ENCODE results near the gene CDC25C. TPM values are rescaled to one million over a fixed set of nuclear protein-coding genes. Genes with fewer than 3 reads are reported as not detected.

The CDC25C gene
- total and polyA plus RNA-seq, 9 of the 15 experiments (the other 6 are each of a cell fraction or from before 2014, with no cell fraction given): 19.1 to 63.7 (median 31.9) TPM

GRCh38 chr5:138337685-138338410, 6.2 kb upstream of the CDC25C start, which contains the start of gene FAM53C (continued):
- peak; percentile 63; the same call in 1 of the 2 replicates for TF ChIP-seq ZNF609 (CRISPR knock-in tag; IDR thresholded peaks at IDR 0.05; ENCODE audit: borderline replicate concordance)
- TF ChIP-seq KDM4B (IDR thresholded peaks at IDR 0.05; ENCODE audit: borderline replicate concordance in 2 of 2, low read depth in 1 of 2): peak in 1 of 2 experiments; percentile 64; a peak in 1 of 4 replicates
- TF ChIP-seq ARID1B (IDR thresholded peaks at IDR 0.05): no peak; the same call in 1 of the 2 replicates
- no peak for TF ChIP-seq STAG1 (CRISPR knock-in tag; IDR thresholded peaks at IDR 0.05; ENCODE audit: borderline replicate concordance)
- TF ChIP-seq TBP (optimal IDR thresholded peaks at IDR 0.05; ENCODE audit: low read depth, low read length): peak; percentile 99
- no peak for TF ChIP-seq ARHGAP35 (IDR thresholded peaks at IDR 0.05; ENCODE audit: partially characterized antibody)
- TF ChIP-seq ZNF644 (tag; IDR thresholded peaks at IDR 0.05; ENCODE audit: low read depth): no peak
- TF ChIP-seq, protein P1, sequence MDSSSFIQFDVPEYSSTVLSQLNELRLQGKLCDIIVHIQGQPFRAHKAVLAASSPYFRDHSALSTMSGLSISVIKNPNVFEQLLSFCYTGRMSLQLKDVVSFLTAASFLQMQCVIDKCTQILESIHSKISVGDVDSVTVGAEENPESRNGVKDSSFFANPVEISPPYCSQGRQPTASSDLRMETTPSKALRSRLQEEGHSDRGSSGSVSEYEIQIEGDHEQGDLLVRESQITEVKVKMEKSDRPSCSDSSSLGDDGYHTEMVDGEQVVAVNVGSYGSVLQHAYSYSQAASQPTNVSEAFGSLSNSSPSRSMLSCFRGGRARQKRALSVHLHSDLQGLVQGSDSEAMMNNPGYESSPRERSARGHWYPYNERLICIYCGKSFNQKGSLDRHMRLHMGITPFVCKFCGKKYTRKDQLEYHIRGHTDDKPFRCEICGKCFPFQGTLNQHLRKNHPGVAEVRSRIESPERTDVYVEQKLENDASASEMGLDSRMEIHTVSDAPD (CRISPR knock-in tag; IDR thresholded peaks at IDR 0.05): no peak
- TF ChIP-seq GABPA (tag; conservative IDR thresholded peaks at IDR 0.05; ENCODE audit: low read depth): peak; percentile 53
- TF ChIP-seq, protein P2, sequence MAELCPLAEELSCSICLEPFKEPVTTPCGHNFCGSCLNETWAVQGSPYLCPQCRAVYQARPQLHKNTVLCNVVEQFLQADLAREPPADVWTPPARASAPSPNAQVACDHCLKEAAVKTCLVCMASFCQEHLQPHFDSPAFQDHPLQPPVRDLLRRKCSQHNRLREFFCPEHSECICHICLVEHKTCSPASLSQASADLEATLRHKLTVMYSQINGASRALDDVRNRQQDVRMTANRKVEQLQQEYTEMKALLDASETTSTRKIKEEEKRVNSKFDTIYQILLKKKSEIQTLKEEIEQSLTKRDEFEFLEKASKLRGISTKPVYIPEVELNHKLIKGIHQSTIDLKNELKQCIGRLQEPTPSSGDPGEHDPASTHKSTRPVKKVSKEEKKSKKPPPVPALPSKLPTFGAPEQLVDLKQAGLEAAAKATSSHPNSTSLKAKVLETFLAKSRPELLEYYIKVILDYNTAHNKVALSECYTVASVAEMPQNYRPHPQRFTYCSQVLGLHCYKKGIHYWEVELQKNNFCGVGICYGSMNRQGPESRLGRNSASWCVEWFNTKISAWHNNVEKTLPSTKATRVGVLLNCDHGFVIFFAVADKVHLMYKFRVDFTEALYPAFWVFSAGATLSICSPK (IDR thresholded peaks at IDR 0.05; ENCODE audit: borderline replicate concordance): no peak
- TF ChIP-seq ZNF707 (CRISPR knock-in tag; conservative IDR thresholded peaks at IDR 0.05): no peak
- no peak for TF ChIP-seq SETDB1 (IDR thresholded peaks at IDR 0.05; ENCODE audit: low read length)
- TF ChIP-seq TFAM (CRISPR knock-in tag; conservative IDR thresholded peaks at IDR 0.05): no peak
- TF ChIP-seq, protein P3, sequence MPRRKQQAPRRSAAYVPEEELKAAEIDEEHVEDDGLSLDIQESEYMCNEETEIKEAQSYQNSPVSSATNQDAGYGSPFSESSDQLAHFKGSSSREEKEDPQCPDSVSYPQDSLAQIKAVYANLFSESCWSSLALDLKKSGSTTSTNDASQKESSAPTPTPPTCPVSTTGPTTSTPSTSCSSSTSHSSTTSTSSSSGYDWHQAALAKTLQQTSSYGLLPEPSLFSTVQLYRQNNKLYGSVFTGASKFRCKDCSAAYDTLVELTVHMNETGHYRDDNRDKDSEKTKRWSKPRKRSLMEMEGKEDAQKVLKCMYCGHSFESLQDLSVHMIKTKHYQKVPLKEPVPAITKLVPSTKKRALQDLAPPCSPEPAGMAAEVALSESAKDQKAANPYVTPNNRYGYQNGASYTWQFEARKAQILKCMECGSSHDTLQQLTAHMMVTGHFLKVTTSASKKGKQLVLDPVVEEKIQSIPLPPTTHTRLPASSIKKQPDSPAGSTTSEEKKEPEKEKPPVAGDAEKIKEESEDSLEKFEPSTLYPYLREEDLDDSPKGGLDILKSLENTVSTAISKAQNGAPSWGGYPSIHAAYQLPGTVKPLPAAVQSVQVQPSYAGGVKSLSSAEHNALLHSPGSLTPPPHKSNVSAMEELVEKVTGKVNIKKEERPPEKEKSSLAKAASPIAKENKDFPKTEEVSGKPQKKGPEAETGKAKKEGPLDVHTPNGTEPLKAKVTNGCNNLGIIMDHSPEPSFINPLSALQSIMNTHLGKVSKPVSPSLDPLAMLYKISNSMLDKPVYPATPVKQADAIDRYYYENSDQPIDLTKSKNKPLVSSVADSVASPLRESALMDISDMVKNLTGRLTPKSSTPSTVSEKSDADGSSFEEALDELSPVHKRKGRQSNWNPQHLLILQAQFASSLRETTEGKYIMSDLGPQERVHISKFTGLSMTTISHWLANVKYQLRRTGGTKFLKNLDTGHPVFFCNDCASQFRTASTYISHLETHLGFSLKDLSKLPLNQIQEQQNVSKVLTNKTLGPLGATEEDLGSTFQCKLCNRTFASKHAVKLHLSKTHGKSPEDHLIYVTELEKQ (CRISPR knock-in tag; IDR thresholded peaks at IDR 0.05): no peak
- TF ChIP-seq ZNF699 (CRISPR knock-in tag; IDR thresholded peaks at IDR 0.05; ENCODE audit: insufficient replicate concordance): no peak

All from K562 (cell line).